AG08396 (cell line): ENCODE results near the gene GBE1.

ENCODE experiments used
- DNase-seq: peaks from one replicate; pipeline ENCODE4 v3.0.0; 2012; ENCODE audit warnings: low spot score, mixed read lengths

GBE1 gene

DNA sequence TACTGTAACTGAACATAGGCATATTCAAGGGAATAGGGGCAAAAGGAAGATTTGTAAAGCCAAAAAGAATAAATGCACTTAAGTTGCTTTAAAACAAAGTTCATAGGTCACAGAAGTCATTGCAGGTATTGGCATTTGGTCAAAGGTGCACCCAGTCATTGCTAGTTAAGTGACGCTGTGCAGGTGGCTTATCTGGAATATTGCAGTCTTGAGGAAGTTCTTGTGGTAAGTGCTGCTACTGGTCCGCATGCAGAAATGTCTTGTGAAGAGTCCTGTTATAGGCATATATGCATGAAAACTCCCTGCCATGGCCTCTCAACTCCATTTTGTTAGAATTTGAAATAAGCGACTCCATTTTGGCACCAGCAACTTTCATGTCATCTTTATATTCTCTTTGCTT lies 293.1 kb downstream of the GBE1 start:
- no peak for DNase-seq

DNA sequence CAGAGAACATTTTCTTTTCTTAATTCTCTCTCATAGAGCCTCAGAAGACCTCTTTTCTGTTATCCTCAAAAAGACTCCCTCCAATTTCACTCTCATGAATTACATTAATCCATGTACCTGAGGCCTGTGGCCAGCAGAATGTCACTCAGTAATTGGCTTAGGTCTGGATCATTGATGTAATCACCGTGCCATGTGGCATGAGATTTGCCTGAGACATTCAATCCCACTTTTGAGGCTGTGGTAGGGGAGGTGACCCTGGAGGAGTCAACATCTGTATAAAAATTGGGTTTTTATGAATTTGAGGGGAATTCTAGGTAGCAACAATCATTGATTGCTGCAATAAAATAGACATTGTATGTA lies 295.3 kb downstream of the GBE1 start:
- DNase-seq = no peak

DNA sequence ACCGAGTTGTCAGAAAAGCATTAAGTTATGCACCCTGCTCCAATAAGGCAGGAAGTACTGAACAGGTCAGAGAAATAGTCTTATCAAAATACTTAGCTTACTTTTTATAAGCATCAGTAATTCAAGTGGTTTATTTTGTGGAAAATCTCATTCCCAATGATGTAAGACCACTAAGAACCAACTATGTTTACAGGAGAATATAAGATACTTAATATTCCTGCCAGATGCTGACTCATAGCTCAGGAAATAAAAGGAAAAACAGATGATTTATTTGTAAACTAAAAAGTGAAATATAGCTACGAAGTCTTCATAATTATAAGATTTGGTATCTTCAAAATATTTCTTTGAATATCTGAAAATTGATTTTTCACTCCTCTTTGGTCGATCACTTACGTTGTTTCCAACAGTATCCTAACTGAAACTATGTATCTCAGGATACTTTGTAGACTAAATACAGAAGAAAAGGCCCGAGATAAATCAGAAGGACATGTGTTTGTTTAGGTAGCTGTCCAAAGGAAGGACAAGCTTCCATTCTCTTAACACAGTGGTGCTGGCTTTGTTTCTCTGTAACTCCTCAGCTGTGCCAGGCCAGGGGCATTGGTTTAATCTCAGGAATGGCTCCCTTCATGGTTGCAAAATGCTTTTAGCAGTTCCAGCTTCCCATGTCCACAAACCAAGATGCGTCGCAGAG lies 295.8 kb downstream of the GBE1 start:
- no peak for DNase-seq

DNA sequence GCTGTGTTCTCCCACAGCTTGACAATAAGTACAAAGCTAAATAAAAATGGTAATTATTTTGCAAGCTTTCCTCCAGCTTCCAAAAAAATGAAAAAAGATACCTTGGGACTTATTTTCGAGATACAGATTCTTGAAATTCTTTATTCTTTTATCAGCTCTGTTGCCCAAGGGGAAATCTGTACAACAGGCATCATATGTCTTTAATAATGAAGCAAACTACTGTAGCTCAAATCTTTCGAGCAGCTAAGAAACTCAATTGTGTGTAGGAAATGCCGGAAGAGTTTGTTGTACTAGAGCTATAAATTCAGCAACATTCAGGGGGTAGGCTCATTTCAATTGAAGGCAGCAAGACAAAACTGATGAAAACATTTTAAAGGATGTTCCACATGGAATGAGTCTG lies 297.7 kb downstream of the GBE1 start:
- DNase-seq = no peak

DNA sequence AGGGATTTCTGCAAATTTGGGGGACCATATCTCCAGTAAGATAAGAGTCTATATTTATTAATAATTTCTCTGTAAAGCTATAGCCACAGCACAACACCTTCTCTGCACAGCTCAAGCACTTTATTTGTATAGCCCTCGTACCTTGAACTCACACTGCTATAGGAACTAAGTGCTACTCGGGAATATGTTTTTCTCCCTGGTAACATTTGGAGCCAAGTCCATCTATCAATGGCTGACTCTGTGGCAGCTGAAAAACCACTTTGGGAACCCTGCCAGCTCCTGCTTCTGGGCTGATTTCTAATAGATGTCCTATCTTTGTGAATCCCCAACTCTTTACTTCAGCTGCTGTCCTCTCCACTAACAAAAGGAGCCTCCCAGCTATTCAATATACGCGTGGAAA lies 298.5 kb downstream of the GBE1 start:
- DNase-seq = no peak

DNA sequence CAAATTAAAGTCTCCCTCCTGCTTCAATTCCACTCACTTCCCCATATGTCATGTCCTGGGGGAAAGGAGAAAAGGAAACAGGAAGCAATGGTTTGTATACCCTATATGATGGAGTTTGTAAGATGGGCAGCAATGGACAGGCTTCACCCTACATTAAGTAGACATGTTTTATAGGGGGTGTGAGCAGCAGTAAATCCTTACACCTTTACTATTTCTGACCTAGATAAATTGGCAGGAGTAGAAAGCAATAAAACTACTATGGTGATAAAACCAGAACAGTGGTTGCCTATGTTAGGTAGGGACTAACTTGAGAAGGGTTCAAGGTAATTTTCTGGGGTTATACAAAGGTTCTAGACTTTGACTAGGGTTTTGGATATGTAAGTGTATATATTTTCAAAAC lies 301.7 kb downstream of the GBE1 start:
- no peak for DNase-seq

DNA sequence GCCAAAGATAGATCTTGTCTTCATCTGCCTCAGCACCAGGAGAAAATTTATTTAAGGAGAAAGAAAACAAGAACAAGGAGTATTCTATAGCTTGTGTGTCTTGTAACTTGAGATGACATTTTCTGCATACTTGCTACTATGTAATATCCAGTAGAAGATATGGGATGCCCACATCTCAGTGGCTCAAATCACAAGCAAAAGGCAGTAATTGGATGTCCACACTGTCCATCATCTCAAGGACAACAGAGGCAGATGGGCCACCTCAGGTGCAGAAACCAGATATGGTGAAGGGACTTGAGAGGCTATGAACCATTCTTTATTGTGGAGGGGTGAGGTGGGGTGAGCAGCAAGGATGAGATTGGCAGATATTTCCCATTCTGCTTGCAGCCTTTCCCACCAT lies 309.0 kb downstream of the GBE1 start:
- DNase-seq = no peak

DNA sequence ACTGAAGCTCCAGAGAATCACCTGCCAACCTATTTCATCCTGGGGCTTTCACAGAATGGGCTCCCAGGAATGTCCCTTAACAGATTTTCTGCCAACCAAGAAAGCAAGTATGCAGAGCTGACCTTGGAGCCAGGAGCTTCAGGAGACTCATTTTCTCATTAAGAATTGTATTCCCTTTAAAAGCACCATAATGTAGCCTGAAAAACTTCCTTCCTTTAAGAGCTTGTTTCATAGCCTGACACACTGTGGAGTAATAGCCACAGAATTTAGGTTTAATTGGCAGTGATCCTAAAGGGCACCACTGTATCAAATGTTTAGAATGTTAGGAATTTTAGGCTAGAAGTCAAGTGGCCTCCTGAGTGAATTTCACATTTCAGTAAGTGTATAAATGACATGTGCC lies 309.8 kb downstream of the GBE1 start:
- DNase-seq = no peak

DNA sequence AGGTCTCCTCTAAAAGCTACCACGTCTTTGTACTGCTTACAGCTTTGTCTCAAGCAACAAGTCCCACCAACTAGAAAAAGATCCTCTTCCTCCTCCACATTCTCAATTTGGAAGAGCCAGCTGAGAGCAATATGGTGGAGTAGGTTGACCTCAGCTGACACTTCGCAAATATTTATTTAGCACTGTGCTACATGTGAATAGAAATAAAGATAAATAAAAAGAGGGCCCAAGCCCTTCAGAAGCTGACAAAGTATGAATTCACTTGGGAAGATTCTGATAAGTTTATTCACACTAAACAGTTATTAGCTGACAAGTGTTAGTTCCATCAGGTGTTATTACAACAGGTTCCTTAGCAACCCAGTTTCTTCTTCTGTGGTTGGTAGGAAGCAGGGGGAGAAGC lies 310.3 kb downstream of the GBE1 start:
- no peak for DNase-seq

DNA sequence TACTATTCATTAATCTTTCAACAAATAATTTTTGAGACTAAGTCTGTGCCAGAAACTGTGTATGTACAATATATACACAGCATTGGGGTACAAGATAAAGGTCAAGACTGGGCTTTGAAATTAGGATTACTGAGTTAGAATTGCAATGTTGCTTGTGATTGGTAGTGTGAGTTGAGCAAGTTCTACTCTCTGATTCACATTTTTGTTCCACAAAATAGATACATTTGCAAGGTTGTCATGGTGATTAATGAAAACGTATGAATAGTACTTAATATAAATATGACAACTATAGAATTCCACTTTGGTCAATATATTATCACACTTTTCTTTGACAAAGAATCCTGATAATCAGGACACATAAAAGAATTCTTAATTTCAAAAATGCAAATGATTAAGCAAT lies 314.6 kb downstream of the GBE1 start:
- no peak for DNase-seq

DNA sequence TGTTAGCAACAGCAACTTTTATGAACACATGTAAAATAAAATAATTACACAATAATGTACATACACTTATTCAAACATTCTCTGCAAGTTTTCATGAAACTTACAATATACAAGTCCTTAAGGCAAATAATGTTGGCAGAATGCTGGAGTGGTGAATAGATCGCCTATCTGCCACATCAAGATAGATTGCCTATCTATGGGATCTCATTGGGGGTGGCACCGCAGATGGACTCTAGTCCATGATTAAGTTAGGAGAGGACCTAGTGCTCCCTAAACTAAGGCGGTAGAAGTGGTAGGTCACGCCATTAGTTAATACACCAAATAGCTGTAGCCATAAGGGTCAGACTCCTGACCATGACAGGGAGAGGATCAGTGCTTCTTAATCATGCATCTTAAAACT lies 315.7 kb downstream of the GBE1 start:
- no peak for DNase-seq

DNA sequence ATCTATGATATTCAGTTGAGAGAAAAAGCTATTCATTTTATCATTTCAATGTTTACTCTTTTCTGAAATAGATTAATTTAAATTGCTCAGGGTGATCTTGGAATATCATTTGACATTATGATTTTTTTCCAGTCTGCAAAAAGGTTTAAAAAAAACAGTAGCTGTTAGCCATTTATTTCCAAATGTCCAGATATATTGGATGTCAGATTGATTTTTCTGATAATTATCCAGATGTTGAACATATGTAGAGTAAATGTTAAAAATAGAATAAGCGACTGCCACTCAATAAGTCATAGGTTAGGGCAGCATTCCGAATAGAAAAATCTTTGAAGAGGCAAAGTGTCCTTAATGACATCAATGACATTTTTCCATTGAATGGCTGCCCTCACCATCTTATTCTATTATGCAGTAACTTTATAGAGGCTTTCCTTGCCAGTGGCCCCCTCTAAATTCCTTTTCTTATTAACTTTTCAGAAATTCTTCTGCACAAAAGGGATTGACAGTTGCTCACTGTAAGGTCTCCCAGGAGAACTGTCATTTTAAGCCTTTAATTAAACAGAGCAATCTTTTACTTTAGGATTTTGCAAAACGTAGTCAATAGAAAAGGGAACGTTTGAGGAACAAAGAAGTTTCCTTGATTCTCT lies 316.5 kb downstream of the GBE1 start:
- no peak for DNase-seq

DNA sequence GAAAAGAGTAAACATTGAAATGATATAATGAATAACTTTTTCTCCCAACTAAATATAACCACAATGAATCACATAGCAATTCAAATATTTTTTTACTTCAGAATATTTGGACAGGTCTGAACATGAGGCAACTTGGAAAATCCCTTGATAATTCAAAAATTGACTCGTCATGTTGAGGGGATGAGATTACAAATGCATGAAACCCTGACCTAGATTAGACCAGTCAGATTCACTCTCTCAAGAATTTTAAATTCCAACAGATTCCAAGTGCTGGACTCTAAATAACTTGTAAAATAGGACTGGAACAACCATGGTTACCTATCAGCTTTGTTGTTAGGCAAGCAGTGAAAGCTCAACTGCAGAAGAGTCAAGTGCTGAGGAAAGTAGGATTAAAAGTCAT lies 317.5 kb downstream of the GBE1 start:
- no peak for DNase-seq

DNA sequence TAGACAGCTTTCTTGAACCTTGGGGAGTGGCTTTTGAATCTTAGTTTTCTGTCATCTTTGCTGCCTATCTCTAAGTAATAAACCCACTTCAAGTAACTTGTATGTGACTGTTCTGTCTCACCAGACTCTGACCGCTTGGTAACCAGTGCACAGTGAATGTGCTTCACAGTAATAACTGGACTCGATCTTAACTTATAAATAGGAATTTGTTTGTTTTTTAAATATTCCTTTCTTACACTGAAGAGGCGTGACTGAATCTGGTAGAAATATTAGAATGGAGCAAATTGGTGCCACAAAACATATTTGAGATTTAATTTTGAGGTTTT lies 318.0 kb downstream of the GBE1 start:
- no peak for DNase-seq

DNA sequence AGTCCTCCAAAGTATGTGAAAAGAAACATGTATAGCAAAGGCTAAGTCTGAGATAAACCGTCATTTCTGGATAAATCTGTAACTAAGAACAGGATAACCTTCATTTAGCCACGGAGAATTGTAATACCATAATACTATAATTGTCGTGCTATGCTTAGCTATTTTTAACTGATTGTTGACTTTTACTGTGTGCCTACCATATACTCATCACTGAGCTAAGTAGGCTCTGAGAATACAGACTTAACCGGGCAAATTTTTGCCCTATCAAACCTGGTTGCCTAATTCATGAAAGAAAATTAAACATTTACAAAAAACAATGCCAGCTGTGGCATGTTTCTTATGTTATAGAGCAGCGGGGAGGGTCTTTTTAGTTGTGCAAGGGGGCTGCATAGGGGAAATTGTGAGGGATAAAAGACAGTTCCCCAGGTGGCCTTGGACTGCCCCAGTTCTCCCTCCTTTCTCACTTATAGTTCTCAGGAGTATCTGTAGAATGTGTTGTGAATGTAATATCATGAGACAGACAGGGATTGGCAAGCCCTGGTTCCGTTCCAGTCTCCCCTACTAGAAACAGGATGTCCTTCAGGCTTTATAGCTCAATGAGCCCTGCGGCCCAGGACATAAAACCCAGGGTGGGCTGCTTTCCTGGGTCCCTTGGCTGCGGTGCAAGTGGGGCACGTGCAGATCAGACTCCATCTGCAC lies 318.5 kb downstream of the GBE1 start:
- no peak for DNase-seq

DNA sequence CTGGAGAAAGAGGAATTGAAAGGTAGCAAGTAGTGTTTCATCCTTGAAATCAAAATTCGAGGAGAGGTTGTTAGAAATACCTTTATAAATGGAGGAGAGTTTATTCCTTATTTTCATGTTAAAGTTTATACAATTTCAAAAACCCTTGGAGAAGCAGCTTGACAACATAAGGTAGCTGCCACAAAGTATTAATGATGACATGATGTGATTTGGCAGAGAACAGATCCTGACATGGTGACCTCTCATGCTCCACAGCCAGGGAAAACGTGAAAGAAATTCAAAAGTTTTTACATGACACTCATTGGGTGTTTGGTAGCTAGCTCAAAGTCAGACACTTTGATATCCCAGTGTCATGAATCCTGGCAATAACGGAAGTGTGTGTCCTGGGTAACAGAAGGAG lies 320.8 kb downstream of the GBE1 start:
- no peak for DNase-seq
